Spleen (tissue), 7 donors: Measurements from ENCODE around the gene GARRE1.

Experiments
- POLR2A ChIP-seq, 3 donors: fragments of 450-650 bp; IDR thresholded peaks; one replicate each; pipeline ENCODE4 v1.5.1; 2017; ENCODE audit warnings: antibody characterized with exemption in 3 of 3, mild to moderate bottlenecking in 1 of 3
- POLR2AphosphoS5 ChIP-seq, 3 donors: sonication (generic); formaldehyde crosslinking; IDR thresholded peaks; one replicate each; pipeline ENCODE4 v1.5.1; 2017; ENCODE audit warnings: antibody characterized with exemption in 3 of 3
- TF ChIP-seq, protein P1 (sequence below), 11 experiments: fragments of 200-600 bp in 7 of 11; fragments of 450-650 bp in 4 of 11; sonication (generic) in 4 of 11; IDR thresholded peaks in 8 of 11; conservative IDR thresholded peaks in 3 of 11; 1 replicate in 7 of 11; 2 replicates in 4 of 11; pipeline versions ENCODE4 v1.4.0 to v1.8.0; 2016 to 2021; ENCODE audit warnings: antibody characterized with exemption in 11 of 11, inconsistent platforms in 4 of 11, mild to moderate bottlenecking in 1 of 11
- donor health status: DM: no; HTN: no; CAD: no; lungs with moderate emphysema.
- donor health status: DM: no; HTN: no; CAD: no.
- donor health status: DM: no; HTN: no; CAD: no.

DNA sequence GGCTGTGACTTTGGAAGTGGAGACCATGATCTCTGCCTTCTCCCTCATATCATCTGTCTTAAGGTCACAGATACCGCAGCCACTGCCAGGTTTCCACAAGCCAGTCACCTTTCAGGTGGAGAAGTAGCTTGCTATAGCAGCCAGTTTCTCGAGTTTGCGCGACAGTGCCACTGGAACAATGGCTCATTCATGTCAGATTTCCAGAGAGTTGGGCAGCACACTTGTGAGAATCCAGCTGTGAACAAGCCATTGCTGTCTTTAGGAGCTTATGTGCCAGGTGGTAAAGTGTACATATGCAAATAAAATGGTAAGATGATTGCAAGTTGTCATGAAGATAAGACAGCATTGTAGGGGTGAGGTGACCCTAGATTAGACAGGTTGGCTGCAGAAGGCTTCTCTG is 22.3 kb downstream of the GARRE1 start:
- TF ChIP-seq, protein P1, sequence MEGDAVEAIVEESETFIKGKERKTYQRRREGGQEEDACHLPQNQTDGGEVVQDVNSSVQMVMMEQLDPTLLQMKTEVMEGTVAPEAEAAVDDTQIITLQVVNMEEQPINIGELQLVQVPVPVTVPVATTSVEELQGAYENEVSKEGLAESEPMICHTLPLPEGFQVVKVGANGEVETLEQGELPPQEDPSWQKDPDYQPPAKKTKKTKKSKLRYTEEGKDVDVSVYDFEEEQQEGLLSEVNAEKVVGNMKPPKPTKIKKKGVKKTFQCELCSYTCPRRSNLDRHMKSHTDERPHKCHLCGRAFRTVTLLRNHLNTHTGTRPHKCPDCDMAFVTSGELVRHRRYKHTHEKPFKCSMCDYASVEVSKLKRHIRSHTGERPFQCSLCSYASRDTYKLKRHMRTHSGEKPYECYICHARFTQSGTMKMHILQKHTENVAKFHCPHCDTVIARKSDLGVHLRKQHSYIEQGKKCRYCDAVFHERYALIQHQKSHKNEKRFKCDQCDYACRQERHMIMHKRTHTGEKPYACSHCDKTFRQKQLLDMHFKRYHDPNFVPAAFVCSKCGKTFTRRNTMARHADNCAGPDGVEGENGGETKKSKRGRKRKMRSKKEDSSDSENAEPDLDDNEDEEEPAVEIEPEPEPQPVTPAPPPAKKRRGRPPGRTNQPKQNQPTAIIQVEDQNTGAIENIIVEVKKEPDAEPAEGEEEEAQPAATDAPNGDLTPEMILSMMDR (IDR thresholded peaks at IDR 0.05 in 8 of 11, conservative IDR thresholded peaks at IDR 0.05 in 3 of 11), result no peak
- TF ChIP-seq POLR2A (IDR thresholded peaks at IDR 0.05), result no peak
- no peak for TF ChIP-seq POLR2AphosphoS5 (IDR thresholded peaks at IDR 0.05)
